Measurements from ENCODE around the gene ZNF841. TPM values are rescaled to one million over a fixed set of nuclear protein-coding genes. Genes with fewer than 3 reads are reported as not detected.
A peak's percentile ranks its signal among the peaks of the same experiment; 100 is the strongest.

ZNF841 gene
- total and polyA plus RNA-seq, 2 of the 13 experiments (the other 11 are each of a cell fraction or from before 2014, with no cell fraction given), result 6.2 to 14.2 TPM

DNA sequence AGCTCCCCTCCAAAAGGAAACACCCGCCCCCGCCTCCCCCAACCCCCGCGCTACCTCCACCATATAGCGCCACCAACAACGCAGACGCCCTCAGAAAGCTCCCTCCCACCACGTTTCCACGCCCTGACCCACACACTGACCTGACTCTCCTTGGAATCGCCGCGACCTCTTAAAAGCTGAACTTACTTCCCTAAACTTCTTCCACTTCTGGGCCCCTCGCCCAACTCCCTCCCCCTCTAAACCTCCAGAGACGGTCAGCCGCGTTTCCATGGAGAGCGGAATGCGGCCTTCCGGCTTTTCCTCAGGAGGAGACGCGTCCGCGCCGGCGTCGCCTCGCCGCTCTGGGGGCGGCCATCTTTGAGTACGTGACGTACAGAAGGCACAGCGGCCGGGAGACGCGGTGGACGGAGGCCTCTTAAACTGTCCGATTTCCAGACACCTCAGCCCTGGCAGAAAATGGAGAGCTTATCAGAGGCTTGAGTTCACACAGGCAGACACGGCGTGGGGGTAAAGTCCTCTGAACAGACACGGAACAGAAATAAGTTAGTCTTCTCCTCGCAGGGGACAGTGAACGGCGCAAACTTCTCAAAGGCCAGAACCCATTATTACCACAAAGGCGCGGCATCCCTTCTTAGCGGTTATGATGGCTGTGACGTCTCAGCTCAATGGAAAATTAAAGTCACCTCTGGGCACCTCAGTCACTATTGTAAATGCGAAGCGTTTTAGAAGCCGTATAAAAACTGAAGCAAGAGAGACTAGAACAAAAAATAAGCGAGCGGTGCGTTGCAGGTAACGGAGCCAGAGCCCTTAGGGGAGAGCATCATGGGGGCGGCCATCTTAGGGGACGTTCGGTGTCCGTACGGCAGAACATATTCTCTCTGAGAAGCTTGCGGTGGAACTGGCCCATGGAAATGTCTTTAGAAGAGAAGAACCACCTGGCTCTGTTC, 46.7 kb downstream of the ZNF841 start, which contains the start of gene ZNF432 (continued):
- no peak for TF ChIP-seq NR2F2 (IDR thresholded peaks at IDR 0.05; ENCODE audit: borderline replicate concordance, low read depth)
- peak; percentile 74; the same call in 1 of the 2 replicates for TF ChIP-seq ARNT2 (CRISPR knock-in tag; IDR thresholded peaks at IDR 0.05; ENCODE audit: low read depth)
- TF ChIP-seq NR3C1 (CRISPR knock-in tag; IDR thresholded peaks at IDR 0.05), result no peak
- TF ChIP-seq, protein P1, sequence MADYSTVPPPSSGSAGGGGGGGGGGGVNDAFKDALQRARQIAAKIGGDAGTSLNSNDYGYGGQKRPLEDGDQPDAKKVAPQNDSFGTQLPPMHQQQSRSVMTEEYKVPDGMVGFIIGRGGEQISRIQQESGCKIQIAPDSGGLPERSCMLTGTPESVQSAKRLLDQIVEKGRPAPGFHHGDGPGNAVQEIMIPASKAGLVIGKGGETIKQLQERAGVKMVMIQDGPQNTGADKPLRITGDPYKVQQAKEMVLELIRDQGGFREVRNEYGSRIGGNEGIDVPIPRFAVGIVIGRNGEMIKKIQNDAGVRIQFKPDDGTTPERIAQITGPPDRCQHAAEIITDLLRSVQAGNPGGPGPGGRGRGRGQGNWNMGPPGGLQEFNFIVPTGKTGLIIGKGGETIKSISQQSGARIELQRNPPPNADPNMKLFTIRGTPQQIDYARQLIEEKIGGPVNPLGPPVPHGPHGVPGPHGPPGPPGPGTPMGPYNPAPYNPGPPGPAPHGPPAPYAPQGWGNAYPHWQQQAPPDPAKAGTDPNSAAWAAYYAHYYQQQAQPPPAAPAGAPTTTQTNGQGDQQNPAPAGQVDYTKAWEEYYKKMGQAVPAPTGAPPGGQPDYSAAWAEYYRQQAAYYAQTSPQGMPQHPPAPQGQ (CRISPR knock-in tag; IDR thresholded peaks at IDR 0.05; ENCODE audit: borderline replicate concordance), result no peak
- no peak for TF ChIP-seq ZNF543 (CRISPR knock-in tag; IDR thresholded peaks at IDR 0.05)
- TF ChIP-seq ZNF563 (CRISPR knock-in tag; IDR thresholded peaks at IDR 0.05), result no peak
- no peak for TF ChIP-seq SSRP1 (CRISPR knock-in tag; IDR thresholded peaks at IDR 0.05)
- TF ChIP-seq MTA1 (CRISPR knock-in tag; IDR thresholded peaks at IDR 0.05; ENCODE audit: borderline replicate concordance), result no peak
- TF ChIP-seq ZNF589 (CRISPR knock-in tag; conservative IDR thresholded peaks at IDR 0.05), result no peak
- no peak for TF ChIP-seq ONECUT2 (CRISPR knock-in tag; IDR thresholded peaks at IDR 0.05)
- peak; percentile 70; the same call in 1 of the 2 replicates for TF ChIP-seq THAP11 (CRISPR knock-in tag; IDR thresholded peaks at IDR 0.05)
- TF ChIP-seq, protein P2, sequence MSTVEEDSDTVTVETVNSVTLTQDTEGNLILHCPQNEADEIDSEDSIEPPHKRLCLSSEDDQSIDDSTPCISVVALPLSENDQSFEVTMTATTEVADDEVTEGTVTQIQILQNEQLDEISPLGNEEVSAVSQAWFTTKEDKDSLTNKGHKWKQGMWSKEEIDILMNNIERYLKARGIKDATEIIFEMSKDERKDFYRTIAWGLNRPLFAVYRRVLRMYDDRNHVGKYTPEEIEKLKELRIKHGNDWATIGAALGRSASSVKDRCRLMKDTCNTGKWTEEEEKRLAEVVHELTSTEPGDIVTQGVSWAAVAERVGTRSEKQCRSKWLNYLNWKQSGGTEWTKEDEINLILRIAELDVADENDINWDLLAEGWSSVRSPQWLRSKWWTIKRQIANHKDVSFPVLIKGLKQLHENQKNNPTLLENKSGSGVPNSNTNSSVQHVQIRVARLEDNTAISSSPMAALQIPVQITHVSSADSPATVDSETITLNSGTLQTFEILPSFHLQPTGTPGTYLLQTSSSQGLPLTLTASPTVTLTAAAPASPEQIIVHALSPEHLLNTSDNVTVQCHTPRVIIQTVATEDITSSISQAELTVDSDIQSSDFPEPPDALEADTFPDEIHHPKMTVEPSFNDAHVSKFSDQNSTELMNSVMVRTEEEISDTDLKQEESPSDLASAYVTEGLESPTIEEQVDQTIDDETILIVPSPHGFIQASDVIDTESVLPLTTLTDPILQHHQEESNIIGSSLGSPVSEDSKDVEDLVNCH (CRISPR knock-in tag; IDR thresholded peaks at IDR 0.05), result no peak
- TF ChIP-seq ZBTB21 (CRISPR knock-in tag; IDR thresholded peaks at IDR 0.05), result 0 out of 2 replicates have a peak, but pooled peaks have one; percentile 29
- TF ChIP-seq CBX1 (IDR thresholded peaks at IDR 0.05; ENCODE audit: low read depth), result no peak
- no peak for TF ChIP-seq TRIM24 (CRISPR knock-in tag; IDR thresholded peaks at IDR 0.05)
- no peak for TF ChIP-seq ZMAT3 (CRISPR knock-in tag; conservative IDR thresholded peaks at IDR 0.05)
- TF ChIP-seq, protein P3, sequence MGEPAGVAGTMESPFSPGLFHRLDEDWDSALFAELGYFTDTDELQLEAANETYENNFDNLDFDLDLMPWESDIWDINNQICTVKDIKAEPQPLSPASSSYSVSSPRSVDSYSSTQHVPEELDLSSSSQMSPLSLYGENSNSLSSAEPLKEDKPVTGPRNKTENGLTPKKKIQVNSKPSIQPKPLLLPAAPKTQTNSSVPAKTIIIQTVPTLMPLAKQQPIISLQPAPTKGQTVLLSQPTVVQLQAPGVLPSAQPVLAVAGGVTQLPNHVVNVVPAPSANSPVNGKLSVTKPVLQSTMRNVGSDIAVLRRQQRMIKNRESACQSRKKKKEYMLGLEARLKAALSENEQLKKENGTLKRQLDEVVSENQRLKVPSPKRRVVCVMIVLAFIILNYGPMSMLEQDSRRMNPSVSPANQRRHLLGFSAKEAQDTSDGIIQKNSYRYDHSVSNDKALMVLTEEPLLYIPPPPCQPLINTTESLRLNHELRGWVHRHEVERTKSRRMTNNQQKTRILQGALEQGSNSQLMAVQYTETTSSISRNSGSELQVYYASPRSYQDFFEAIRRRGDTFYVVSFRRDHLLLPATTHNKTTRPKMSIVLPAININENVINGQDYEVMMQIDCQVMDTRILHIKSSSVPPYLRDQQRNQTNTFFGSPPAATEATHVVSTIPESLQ (CRISPR knock-in tag; conservative IDR thresholded peaks at IDR 0.05), result no peak
- no peak for TF ChIP-seq ZNF629 (CRISPR knock-in tag; conservative IDR thresholded peaks at IDR 0.05)
- no peak for TF ChIP-seq ZNF460 (CRISPR knock-in tag; IDR thresholded peaks at IDR 0.05; ENCODE audit: borderline replicate concordance)
- no peak for TF ChIP-seq FOXA1 (IDR thresholded peaks at IDR 0.05)
- no peak for TF ChIP-seq FOXA1 (CRISPR knock-in tag; IDR thresholded peaks at IDR 0.05)
- TF ChIP-seq, protein P4, sequence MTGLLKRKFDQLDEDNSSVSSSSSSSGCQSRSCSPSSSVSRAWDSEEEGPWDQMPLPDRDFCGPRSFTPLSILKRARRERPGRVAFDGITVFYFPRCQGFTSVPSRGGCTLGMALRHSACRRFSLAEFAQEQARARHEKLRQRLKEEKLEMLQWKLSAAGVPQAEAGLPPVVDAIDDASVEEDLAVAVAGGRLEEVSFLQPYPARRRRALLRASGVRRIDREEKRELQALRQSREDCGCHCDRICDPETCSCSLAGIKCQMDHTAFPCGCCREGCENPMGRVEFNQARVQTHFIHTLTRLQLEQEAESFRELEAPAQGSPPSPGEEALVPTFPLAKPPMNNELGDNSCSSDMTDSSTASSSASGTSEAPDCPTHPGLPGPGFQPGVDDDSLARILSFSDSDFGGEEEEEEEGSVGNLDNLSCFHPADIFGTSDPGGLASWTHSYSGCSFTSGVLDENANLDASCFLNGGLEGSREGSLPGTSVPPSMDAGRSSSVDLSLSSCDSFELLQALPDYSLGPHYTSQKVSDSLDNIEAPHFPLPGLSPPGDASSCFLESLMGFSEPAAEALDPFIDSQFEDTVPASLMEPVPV (CRISPR knock-in tag; IDR thresholded peaks at IDR 0.05), result no peak
- peak; percentile 56 for TF ChIP-seq POLR2AphosphoS5 (IDR thresholded peaks at IDR 0.05; ENCODE audit: low read depth, low read length)

Measured in HepG2 (cell line).